GM06990 (cell line): ENCODE measurements around the gene PYROXD2.

Experiments
- DNase-seq: peaks from one replicate; pipeline ENCODE4 v3.0.0-alpha.2; 2011; ENCODE audit not compliant: insufficient read length; ENCODE audit errors: extremely low read depth
- H3K27me3 ChIP-seq: replicated peaks from 2 replicates; pipeline ENCODE4 v1.6.0; 2011; ENCODE audit warnings: low read length; ENCODE audit not compliant: control insufficient read depth, insufficient read depth
- H3K36me3 ChIP-seq: 2 replicates; pipeline ENCODE4 v1.5.1; 2011; ENCODE audit warnings: low read length; ENCODE audit not compliant: control insufficient read depth, insufficient read depth
- H3K4me3 ChIP-seq: replicated peaks from 2 replicates; pipeline ENCODE4 v1.5.1; 2011; ENCODE audit warnings: low read depth, mild to moderate bottlenecking, control low read depth, low read length
- CTCF ChIP-seq: IDR thresholded peaks from 2 replicates; pipeline ENCODE4 v1.5.1; 2011; ENCODE audit warnings: low read length, control low read depth, mild to moderate bottlenecking, inconsistent platforms; ENCODE audit not compliant: insufficient read depth, poor library complexity, severe bottlenecking

PYROXD2 gene

GRCh38 chr10:98377001-98377400, 38.0 kb downstream of the PYROXD2 start:
- H3K27me3 ChIP-seq: no peaks in the 10 kb centered on the region; the same call in 1 of the 2 replicates
- TF ChIP-seq CTCF: no peak
- no peak for DNase-seq
- H3K36me3 ChIP-seq: no peaks in the 10 kb centered on the region
- H3K4me3 ChIP-seq: no peak overlapping the region

- DNase-seq: no peak
- H3K27me3 ChIP-seq: no peaks in the 10 kb centered on the region; the same call in 1 of the 2 replicates
- H3K36me3 ChIP-seq: no peaks in the 10 kb centered on the region
- TF ChIP-seq CTCF: no peak
- H3K4me3 ChIP-seq: no peak overlapping the region
These were observed 38.5 kb downstream of the PYROXD2 start for GRCh38 chr10:98376485-98376884.

- H3K4me3 ChIP-seq: no peak overlapping the region
- DNase-seq: no peak
- TF ChIP-seq CTCF: no peak
- H3K36me3 ChIP-seq: no peaks in the 10 kb centered on the region
- H3K27me3 ChIP-seq: no peaks in the 10 kb centered on the region; the same call in 1 of the 2 replicates
These were observed 40.6 kb downstream of the PYROXD2 start for GRCh38 chr10:98374217-98374985.

GRCh38 chr10:98373260-98374040, 41.5 kb downstream of the PYROXD2 start:
- no peak for TF ChIP-seq CTCF
- DNase-seq: no peak
- H3K4me3 ChIP-seq: no peak overlapping the region

GRCh38 chr10:98370831-98371820, 43.9 kb downstream of the PYROXD2 start:
- TF ChIP-seq CTCF: no peak
- Histone ChIP-seq H3K27me3 (no peaks in the 10 kb centered on the region; the same call in 1 of the 2 replicates), H3K36me3 (no peaks in the 10 kb centered on the region), H3K4me3 (no peak overlapping the region)
- no peak for DNase-seq

More at GRCh38 chr10:98373260-98374040, 41.5 kb downstream of the PYROXD2 start:
- H3K36me3 ChIP-seq: no peaks in the 10 kb centered on the region
- H3K27me3 ChIP-seq: no peaks in the 10 kb centered on the region; the same call in 1 of the 2 replicates
